SK-N-SH (cell line): ENCODE results near the gene KANK3. TPM values are rescaled to one million over a fixed set of nuclear protein-coding genes. Genes with fewer than 3 reads are reported as not detected.

Source experiments
- CTCF ChIA-PET: fragments of 300-600, 350-600 bp; formaldehyde crosslinking; extraction: SDS; loops from one replicate; lab custom pipeline; 2021; lab: Yijun Ruan, JAX
- POLR2A ChIA-PET: fragments of 350-600 bp; sonication (Branson Sonifier 250); formaldehyde crosslinking; extraction: SDS; loops from one replicate; lab custom pipeline; 2020; ENCODE audit warnings: antibody characterized with exemption, inconsistent platforms; lab: Yijun Ruan, JAX
- DNase-seq: peaks from one replicate; pipeline ENCODE4 v3.0.0; 2012
- H2AFZ ChIP-seq: fragments of 200-600 bp; sonication (generic); 2 replicates; pipeline ENCODE4 v1.8.1; 2016; ENCODE audit warnings: antibody characterized with exemption, mild to moderate bottlenecking, low read depth
- H3F3A ChIP-seq: fragments of 200-600 bp; sonication (generic); replicated peaks from 2 replicates; pipeline ENCODE3; 2016; ENCODE audit warnings: antibody characterized with exemption, mild to moderate bottlenecking; ENCODE audit not compliant: insufficient read depth
- H3K27ac ChIP-seq, 2 experiments: fragments of 200-500 bp in 1 of 2; fragments of 200-600 bp in 1 of 2; sonication (Bioruptor generic) in 1 of 2; sonication (generic), shearing (Covaris generic) in 1 of 2; 2 replicates each; pipeline versions ENCODE4 v1.5.1 to v1.6.1; 2014 to 2016; ENCODE audit warnings: low read depth in 2 of 2, inconsistent platforms in 1 of 2, low read length in 1 of 2, mild to moderate bottlenecking in 1 of 2, mixed read lengths in 1 of 2
- H3K27me3 ChIP-seq: fragments of 200-600 bp; sonication (generic), shearing (Covaris generic); 2 replicates; pipeline ENCODE4 v1.6.1; 2016; ENCODE audit warnings: mixed run types; ENCODE audit not compliant: insufficient read depth
- H3K36me3 ChIP-seq, 2 experiments: fragments of 200-500 bp in 1 of 2; fragments of 200-600 bp in 1 of 2; sonication (Bioruptor generic) in 1 of 2; sonication (generic) in 1 of 2; replicated peaks in 1 of 2; 2 replicates each; pipeline versions ENCODE3 to v1.5.1; 2014 to 2016; ENCODE audit warnings: low read length in 1 of 2, mild to moderate bottlenecking in 1 of 2; ENCODE audit not compliant: insufficient read depth in 2 of 2, control insufficient read depth in 1 of 2
- H3K4me1 ChIP-seq, 2 experiments: fragments of 200-500 bp in 1 of 2; fragments of 200-600 bp in 1 of 2; sonication (Bioruptor generic) in 1 of 2; sonication (generic), shearing (Covaris generic) in 1 of 2; 2 replicates each; pipeline versions ENCODE4 v1.5.1 to v1.6.1; 2014 to 2016; ENCODE audit warnings: low read depth in 1 of 2, low read length in 1 of 2, mixed run types in 1 of 2; ENCODE audit not compliant: insufficient read depth in 2 of 2, control insufficient read depth in 1 of 2
- H3K4me2 ChIP-seq: fragments of 200-600 bp; sonication (generic), shearing (Covaris generic); 2 replicates; pipeline ENCODE4 v1.6.1; 2017; ENCODE audit warnings: mixed run types
- H3K4me3 ChIP-seq, 2 experiments: fragments of 200-500 bp in 1 of 2; fragments of 200-600 bp in 1 of 2; sonication (Bioruptor generic) in 1 of 2; sonication (generic), shearing (Covaris generic) in 1 of 2; 2 replicates each; pipeline versions ENCODE4 v1.5.1 to v1.8.1; 2014 to 2016; ENCODE audit warnings: low read depth in 2 of 2, inconsistent platforms in 1 of 2, low read length in 1 of 2, mild to moderate bottlenecking in 1 of 2, mixed read lengths in 1 of 2, moderate library complexity in 1 of 2
- H3K79me2 ChIP-seq: fragments of 200-600 bp; sonication (generic); 2 replicates; pipeline ENCODE4 v1.8.1; 2017; ENCODE audit warnings: mild to moderate bottlenecking; ENCODE audit not compliant: insufficient read depth
- H3K9ac ChIP-seq: fragments of 200-600 bp; sonication (generic); 2 replicates; pipeline ENCODE4 v1.6.1; 2017; ENCODE audit warnings: mixed run types
- H3K9me2 ChIP-seq: fragments of 200-600 bp; sonication (generic); 2 replicates; pipeline ENCODE4 v1.6.1; 2017; ENCODE audit warnings: mixed run types
- H3K9me3 ChIP-seq: fragments of 200-600 bp; sonication (generic); 2 replicates; pipeline ENCODE4 v1.6.1; 2017; ENCODE audit warnings: mixed run types, mild to moderate bottlenecking, moderate library complexity
- H4K20me1 ChIP-seq: fragments of 200-600 bp; sonication (generic); 2 replicates; pipeline ENCODE4 v1.6.1; 2017; ENCODE audit warnings: mild to moderate bottlenecking, mixed run types; ENCODE audit not compliant: insufficient read depth
- CTCF ChIP-seq: fragments of 200-600 bp; sonication (generic); IDR thresholded peaks from 2 replicates; pipeline ENCODE4 v1.6.1; 2017; ENCODE audit warnings: antibody characterized with exemption, mild to moderate bottlenecking, moderate library complexity
- FOSL2 ChIP-seq: IDR thresholded peaks from 2 replicates; pipeline ENCODE4 v1.4.0; 2012; ENCODE audit warnings: low read depth, mild to moderate bottlenecking, moderate library complexity, borderline replicate concordance
- FOXJ3 ChIP-seq: sonication (generic); formaldehyde crosslinking; IDR thresholded peaks from 2 replicates; pipeline ENCODE4 v1.5.1; 2020; ENCODE audit warnings: mild to moderate bottlenecking, missing genetic modification reagents
- GATA2 ChIP-seq: sonication (generic); formaldehyde crosslinking; IDR thresholded peaks from 2 replicates; pipeline ENCODE4 v1.5.0; 2020; ENCODE audit warnings: mild to moderate bottlenecking, missing genetic modification reagents
- IRF3 ChIP-seq: fragments of 150-350 bp; IDR thresholded peaks from 2 replicates; pipeline ENCODE4 v1.6.1; 2016; ENCODE audit warnings: mild to moderate bottlenecking, low read depth, low read length
- MXI1 ChIP-seq: IDR thresholded peaks from 2 replicates; pipeline ENCODE4 v1.6.1; 2012; ENCODE audit warnings: mild to moderate bottlenecking, low read depth, low read length, improper control_type of control experiment
- NFIC ChIP-seq: IDR thresholded peaks from 2 replicates; pipeline ENCODE4 v1.4.0; 2012; ENCODE audit warnings: borderline replicate concordance
- NRF1 ChIP-seq: IDR thresholded peaks from 2 replicates; pipeline ENCODE4 v1.6.1; 2012; ENCODE audit warnings: low read depth, mild to moderate bottlenecking, low read length
- POLR2AphosphoS5 ChIP-seq: IDR thresholded peaks from 2 replicates; pipeline ENCODE4 v1.6.1; 2012; ENCODE audit warnings: low read depth, low read length
- RAD21 ChIP-seq: IDR thresholded peaks from 2 replicates; pipeline ENCODE4 v1.6.1; 2012; ENCODE audit warnings: mild to moderate bottlenecking, low read length
- RCOR1 ChIP-seq: fragments of 150-350 bp; IDR thresholded peaks from 2 replicates; pipeline ENCODE4 v1.6.1; 2017; ENCODE audit warnings: antibody characterized with exemption, low read length
- RFX5 ChIP-seq: IDR thresholded peaks from 2 replicates; pipeline ENCODE4 v1.6.1; 2012; ENCODE audit warnings: mild to moderate bottlenecking, improper control_type of control experiment, low read length
- RXRA ChIP-seq: IDR thresholded peaks from 2 replicates; pipeline ENCODE4 v1.4.0; 2012; ENCODE audit warnings: low read depth, mild to moderate bottlenecking, borderline replicate concordance
- SIN3A ChIP-seq: IDR thresholded peaks from 2 replicates; pipeline ENCODE4 v1.6.1; 2012; ENCODE audit warnings: low read depth, mild to moderate bottlenecking, low read length, moderate library complexity, borderline replicate concordance
- TAF1 ChIP-seq: IDR thresholded peaks from 2 replicates; pipeline ENCODE4 v1.6.1; 2012; ENCODE audit warnings: low read depth, mild to moderate bottlenecking, low read length, moderate library complexity, borderline replicate concordance
- USF2 ChIP-seq: fragments of 150-350 bp; IDR thresholded peaks from 2 replicates; pipeline ENCODE4 v1.6.1; 2017; ENCODE audit warnings: antibody characterized with exemption, low read length, low read depth, borderline replicate concordance
- YY1 ChIP-seq: IDR thresholded peaks from 2 replicates; pipeline ENCODE4 v1.4.0; 2012; ENCODE audit warnings: low read depth, mild to moderate bottlenecking
- WGBS: methylation state at CpG from one replicate; pipeline ENCODE4 v1.1.6; 2017; ENCODE audit warnings: low lambda C conversion rate; 5-methylcytosine and 5-hydroxymethylcytosine counted together
- polyA plus RNA-seq, 3 experiments: library from polyadenylated mRNA; depleted of rRNA; stranded (reverse); fragments of >200 nt; gene quantifications; 2 replicates each; pipeline ENCODE4 v1.2.3, GENCODE V29; 2012

The KANK3 gene
- polyA plus RNA-seq, 1 of the 3 experiments (the other 2 are of a cell fraction), result 0.51 TPM

GRCh38 chr19:8331263-8331845 lies 11.7 kb downstream of the KANK3 start:
- no peaks in the 10 kb centered on the region for H4K20me1 ChIP-seq
- CTCF ChIA-PET, result interaction anchor here (1.3 to 1.5 kb wide), 2 partner anchors 23 to 262 kb away, joined by 3 to 4 read pairs; no protein-coding TSS in a partner anchor
- no peak overlapping the region for H3K4me2 ChIP-seq
- no peak overlapping the region for H3K27ac ChIP-seq
- no peak overlapping the region for H3K9ac ChIP-seq
- no peak overlapping the region for H3K4me3 ChIP-seq
- no peaks in the 10 kb centered on the region for H3K9me2 ChIP-seq
- POLR2A ChIA-PET, result interaction anchor here (1.0 kb wide), 1 partner anchor 9 kb away, joined by 4 read pairs; the partner anchor contains the start of genes NDUFA7 and RPS28
- no peak for DNase-seq
- no peaks in the 10 kb centered on the region for H3K9me3 ChIP-seq
- no peak overlapping the region for H2AFZ ChIP-seq
- H3K27me3 ChIP-seq, result peaks cover 27% of the 10 kb centered on the region
- 76% methylated on average over 8 of the region's 8 CpGs for WGBS
- no peaks in the 10 kb centered on the region; a peak in 1 of 4 replicates for H3K4me1 ChIP-seq
- H3K79me2 ChIP-seq, result no peaks in the 10 kb centered on the region
- no peaks in the 10 kb centered on the region for H3F3A ChIP-seq
- H3K36me3 ChIP-seq, result no peaks in the 10 kb centered on the region
- TF ChIP-seq RFX5 (no peak), RAD21 (no peak), RXRA (no peak), FOXJ3 (CRISPR knock-in tag) (no peak), IRF3 (no peak)

GRCh38 chr19:8329996-8330395 lies 13.1 kb downstream of the KANK3 start:
- POLR2A ChIA-PET, result no interaction called here
- H2AFZ ChIP-seq, result no peak overlapping the region
- CTCF ChIA-PET, result interaction anchor here (3.9 kb wide), 1 partner anchor 24 kb away, joined by 16 read pairs; no protein-coding TSS in a partner anchor

More at GRCh38 chr19:8329996-8330395, 13.1 kb downstream of the KANK3 start:
- no peak overlapping the region for H3K27ac ChIP-seq
- no peak overlapping the region for H3K9ac ChIP-seq
- no peak overlapping the region for H3K4me3 ChIP-seq
- H3K9me3 ChIP-seq, result no peaks in the 10 kb centered on the region
- WGBS, result 70% methylated on average over 3 of the region's 3 CpGs
- no peaks in the 10 kb centered on the region for H3K9me2 ChIP-seq
- no peak for DNase-seq
- no peaks in the 10 kb centered on the region for H3K79me2 ChIP-seq
- peaks cover 20% of the 10 kb centered on the region for H3K27me3 ChIP-seq
- TF ChIP-seq RFX5 (no peak), GATA2 (CRISPR knock-in tag) (no peak), MXI1 (no peak), FOSL2 (no peak), RCOR1 (no peak), NRF1 (no peak), POLR2AphosphoS5 (no peak), RAD21 (no peak), YY1 (no peak), CTCF (no peak), IRF3 (no peak), TAF1 (no peak), USF2 (no peak), SIN3A (no peak), NFIC (no peak)
- no peaks in the 10 kb centered on the region; a peak in 1 of 4 replicates for H3K4me1 ChIP-seq
- no peaks in the 10 kb centered on the region for H4K20me1 ChIP-seq
- no peaks in the 10 kb centered on the region for H3F3A ChIP-seq
- no peak overlapping the region for H3K4me2 ChIP-seq
- no peaks in the 10 kb centered on the region for H3K36me3 ChIP-seq
